Left lung (tissue), 10 donors: Measurements from ENCODE around the gene EML2. TPM values are rescaled to one million over a fixed set of nuclear protein-coding genes. Genes with fewer than 3 reads are reported as not detected.

Experiments used
- ATAC-seq: fragments of 200-7000 bp; cut with Tn5 transposase; one replicate; pipeline ENCODE4 v1.9.1; 2020; ENCODE audit warnings: moderate library complexity
- DNase-seq, 4 donors: peaks; one replicate each; pipeline ENCODE4 v3.0.0-alpha.2; 2013 to 2020
- H3K27ac ChIP-seq, 2 donors: fragments of 200-600 bp; sonication (generic) in 1 of 2; one replicate each; pipeline versions ENCODE4 v1.5.0 to v1.8.0; 2020 to 2021
- H3K27me3 ChIP-seq, 2 donors: fragments of 200-600 bp; sonication (generic) in 1 of 2; one replicate each; pipeline versions ENCODE4 v1.5.0 to v1.8.0; 2020 to 2021
- H3K36me3 ChIP-seq, 2 donors: fragments of 200-600 bp; sonication (generic) in 1 of 2; one replicate each; pipeline versions ENCODE4 v1.5.0 to v1.8.0; 2020 to 2021
- H3K4me1 ChIP-seq, 2 donors: fragments of 200-600 bp; one replicate each; pipeline ENCODE4 v1.8.0; 2021
- H3K4me3 ChIP-seq, 2 donors: fragments of 200-600 bp; sonication (generic) in 1 of 2; one replicate each; pipeline versions ENCODE4 v1.5.0 to v1.8.0; 2020 to 2021; ENCODE audit warnings: mild to moderate bottlenecking in 1 of 2
- H3K9me3 ChIP-seq, 2 donors: fragments of 200-600 bp; sonication (generic) in 1 of 2; one replicate each; pipeline versions ENCODE4 v1.5.0 to v1.8.0; 2020 to 2021
- intact Hi-C, 2 donors: fragments of 100-400 bp; cut with DNase I; formaldehyde crosslinking; loops; one replicate each; pipeline versions ENCODE4 v1.11.2 to v1.14.2; 2022
- polyA plus RNA-seq, 6 donors: library from polyadenylated mRNA; unstranded; fragments of 120-200 nt; gene quantifications; one replicate each; pipeline ENCODE4 v1.2.1, GENCODE V29; 2013; ENCODE audit not compliant: insufficient read length in 6 of 6
- total RNA-seq, 2 donors: library from RNA; stranded (reverse); fragmentation: NEBNext Ultra II Directional; extraction: Animal tissue kit (Norgen Biotek cat#: 25700); gene quantifications; one replicate each; pipeline ENCODE4 v1.2.1, GENCODE V29; 2021
- TF ChIP-seq, protein P1 (sequence below), 2 donors: fragments of 200-600 bp; sonication (generic) in 1 of 2; IDR thresholded peaks; one replicate each; pipeline versions ENCODE4 v1.5.0 to v1.8.0; 2021; ENCODE audit warnings: antibody characterized with exemption in 2 of 2
- donor health status: DM: no; HTN: yes; CAD: no.
- donor health status: DM: no; HTN: no; CAD: no.

The EML2 gene
- total and polyA plus RNA-seq, 8 donors = 21.8 to 76.4 (median 29.3) TPM

DNA sequence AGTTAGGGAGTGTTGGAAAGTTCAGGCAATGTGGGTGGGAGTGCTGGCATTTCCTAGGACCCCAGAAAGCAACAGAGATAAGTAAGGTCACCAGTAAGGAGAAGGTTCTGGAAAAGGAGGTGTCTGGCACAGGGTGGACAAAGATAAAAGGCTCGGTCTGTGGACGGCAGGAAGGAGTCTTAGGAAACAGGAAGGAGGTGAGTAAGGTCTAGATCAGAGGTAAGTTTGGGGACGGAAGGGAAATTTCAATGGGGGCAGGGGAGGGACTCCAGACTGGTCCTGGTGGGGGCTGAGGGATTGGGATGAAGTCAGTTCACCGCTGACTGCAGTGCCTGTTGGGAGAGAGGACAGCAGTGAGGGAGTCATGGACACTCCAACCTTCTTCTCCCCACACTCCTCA, 46.8 kb downstream of the EML2 start:
- no peak for DNase-seq
- H3K9me3 ChIP-seq = no peaks in the 10 kb centered on the region
- peaks cover under 1 to 65% of the 10 kb centered on the region in 2 donors for H3K27me3 ChIP-seq
- intact Hi-C loops = no loop called here
- TF ChIP-seq, protein P1, sequence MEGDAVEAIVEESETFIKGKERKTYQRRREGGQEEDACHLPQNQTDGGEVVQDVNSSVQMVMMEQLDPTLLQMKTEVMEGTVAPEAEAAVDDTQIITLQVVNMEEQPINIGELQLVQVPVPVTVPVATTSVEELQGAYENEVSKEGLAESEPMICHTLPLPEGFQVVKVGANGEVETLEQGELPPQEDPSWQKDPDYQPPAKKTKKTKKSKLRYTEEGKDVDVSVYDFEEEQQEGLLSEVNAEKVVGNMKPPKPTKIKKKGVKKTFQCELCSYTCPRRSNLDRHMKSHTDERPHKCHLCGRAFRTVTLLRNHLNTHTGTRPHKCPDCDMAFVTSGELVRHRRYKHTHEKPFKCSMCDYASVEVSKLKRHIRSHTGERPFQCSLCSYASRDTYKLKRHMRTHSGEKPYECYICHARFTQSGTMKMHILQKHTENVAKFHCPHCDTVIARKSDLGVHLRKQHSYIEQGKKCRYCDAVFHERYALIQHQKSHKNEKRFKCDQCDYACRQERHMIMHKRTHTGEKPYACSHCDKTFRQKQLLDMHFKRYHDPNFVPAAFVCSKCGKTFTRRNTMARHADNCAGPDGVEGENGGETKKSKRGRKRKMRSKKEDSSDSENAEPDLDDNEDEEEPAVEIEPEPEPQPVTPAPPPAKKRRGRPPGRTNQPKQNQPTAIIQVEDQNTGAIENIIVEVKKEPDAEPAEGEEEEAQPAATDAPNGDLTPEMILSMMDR (IDR thresholded peaks at IDR 0.05) = no peak
- no peak for ATAC-seq
- H3K27ac ChIP-seq = peak overlapping the region in 1 of 2 donors; percentile 70
- peaks cover 0 to 11% of the 10 kb centered on the region in 2 donors for H3K36me3 ChIP-seq
- no peak overlapping the region for H3K4me3 ChIP-seq
- H3K4me1 ChIP-seq = peaks cover 0 to 41% of the 10 kb centered on the region in 2 donors

DNA sequence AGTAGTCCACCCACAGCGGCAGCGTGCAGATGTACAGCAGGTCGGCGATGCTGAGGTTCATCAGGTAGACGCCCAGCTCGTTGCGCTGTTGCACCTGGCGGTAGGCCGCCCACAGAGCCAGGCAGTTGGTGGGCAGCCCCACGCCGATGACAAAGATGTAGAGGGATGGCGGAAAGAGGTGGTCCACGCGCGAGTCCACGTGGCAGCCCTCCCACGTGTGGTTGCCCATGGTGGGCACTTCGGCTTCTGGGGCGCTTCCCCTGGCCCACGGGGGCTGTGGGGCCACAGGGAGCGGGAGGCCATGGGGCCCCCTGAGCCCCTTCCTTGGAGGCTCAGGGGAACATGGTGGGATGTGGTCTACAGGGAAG, 47.6 kb downstream of the EML2 start:
- ATAC-seq = no peak
- H3K27me3 ChIP-seq = peaks cover 0 to 57% of the 10 kb centered on the region in 2 donors
- intact Hi-C loops = no loop called here
- peaks cover 0 to 36% of the 10 kb centered on the region in 2 donors for H3K4me1 ChIP-seq
- H3K9me3 ChIP-seq = no peaks in the 10 kb centered on the region
- peak overlapping the region in 1 of 2 donors; percentile 70 for H3K27ac ChIP-seq
- TF ChIP-seq, protein P1 (IDR thresholded peaks at IDR 0.05) = no peak
- H3K36me3 ChIP-seq = peaks cover 0 to 11% of the 10 kb centered on the region in 2 donors
- DNase-seq = no peak
- no peak overlapping the region for H3K4me3 ChIP-seq

DNA sequence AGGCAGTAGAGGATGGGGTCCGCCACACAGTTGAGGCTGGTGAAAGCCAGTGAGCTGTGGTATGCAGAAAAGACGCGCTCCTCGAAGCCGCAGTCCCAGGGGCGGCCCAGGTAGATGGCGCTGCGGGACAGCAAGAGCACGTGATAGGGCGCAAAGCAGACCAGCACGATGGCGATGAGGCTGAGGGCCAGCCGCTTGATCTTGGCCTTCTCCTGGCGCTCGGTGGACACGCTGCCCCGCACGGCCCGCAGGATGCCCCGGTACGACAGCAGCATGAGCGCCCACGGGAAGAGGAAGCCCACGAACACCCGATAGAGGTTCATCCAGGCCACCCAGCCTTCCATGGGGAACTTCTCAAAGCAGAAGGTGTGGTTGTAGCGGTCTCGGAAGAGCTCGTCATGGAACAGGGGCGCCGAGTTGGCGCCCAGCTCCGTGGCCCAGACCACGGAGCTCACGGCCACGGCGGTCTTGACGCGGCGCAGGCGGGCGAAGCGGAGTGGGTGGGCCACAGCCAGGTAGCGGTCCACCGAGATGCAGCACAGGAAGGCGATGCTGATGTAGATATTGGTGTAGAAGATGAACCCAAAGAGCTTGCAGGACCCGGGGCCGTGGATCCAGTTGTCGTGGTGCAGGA, 48.1 kb downstream of the EML2 start:
- Histone ChIP-seq H3K4me3 (no peak overlapping the region), H3K27me3 (peaks cover 0 to 52% of the 10 kb centered on the region in 2 donors), H3K36me3 (peaks cover 0 to 11% of the 10 kb centered on the region in 2 donors), H3K4me1 (peaks cover 0 to 34% of the 10 kb centered on the region in 2 donors), H3K9me3 (no peaks in the 10 kb centered on the region), H3K27ac (no peak overlapping the region)
- DNase-seq = peak in 3 of 4 donors; percentile 51 to 87 (median 53)
- intact Hi-C loops = no loop called here
- peak; percentile 86 for ATAC-seq
- TF ChIP-seq, protein P1 (IDR thresholded peaks at IDR 0.05) = peak in 1 of 2 donors; percentile 19

DNA sequence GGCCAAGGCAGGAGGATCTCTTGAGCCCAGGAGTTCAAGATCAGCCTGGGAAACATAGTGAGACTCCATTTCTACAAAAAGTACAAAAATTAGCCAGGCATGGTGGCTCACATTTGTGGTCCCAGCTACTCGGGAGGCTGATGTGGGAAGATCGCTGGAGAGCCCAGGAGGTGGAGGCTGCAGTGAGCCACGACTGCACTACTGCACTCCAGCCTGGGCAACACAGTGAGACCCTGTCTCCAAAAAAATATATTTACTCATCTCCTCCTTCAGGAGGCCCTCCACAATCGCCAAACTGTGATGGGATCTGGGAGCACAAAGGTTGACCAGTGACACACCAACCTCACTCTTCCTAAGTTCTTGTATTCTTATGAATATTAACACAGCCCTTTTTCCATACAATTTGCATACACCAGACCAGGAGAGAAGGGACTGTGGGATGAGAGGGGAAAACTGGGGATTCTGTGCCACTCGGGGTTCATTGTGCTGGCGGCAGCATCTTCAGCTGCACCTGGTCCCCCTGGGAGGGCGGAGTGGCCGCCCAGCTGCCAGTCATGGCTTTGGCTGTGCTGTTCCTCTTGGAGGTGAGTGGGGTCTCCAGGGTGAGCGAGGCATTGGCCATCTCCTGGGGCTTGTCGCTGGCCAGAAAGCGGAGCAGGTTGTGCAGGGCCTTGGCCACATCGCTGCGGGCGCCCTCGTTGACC, 48.7 kb downstream of the EML2 start:
- DNase-seq (no peak), ATAC-seq (no peak)
- Histone ChIP-seq H3K4me3 (no peak overlapping the region), H3K36me3 (peaks cover 0 to 11% of the 10 kb centered on the region in 2 donors), H3K4me1 (peaks cover 0 to 37% of the 10 kb centered on the region in 2 donors), H3K9me3 (no peaks in the 10 kb centered on the region), H3K27me3 (peaks cover 0 to 45% of the 10 kb centered on the region in 2 donors), H3K27ac (no peak overlapping the region)
- TF ChIP-seq, protein P1 (IDR thresholded peaks at IDR 0.05) = no peak
- intact Hi-C loops = no loop called here

DNA sequence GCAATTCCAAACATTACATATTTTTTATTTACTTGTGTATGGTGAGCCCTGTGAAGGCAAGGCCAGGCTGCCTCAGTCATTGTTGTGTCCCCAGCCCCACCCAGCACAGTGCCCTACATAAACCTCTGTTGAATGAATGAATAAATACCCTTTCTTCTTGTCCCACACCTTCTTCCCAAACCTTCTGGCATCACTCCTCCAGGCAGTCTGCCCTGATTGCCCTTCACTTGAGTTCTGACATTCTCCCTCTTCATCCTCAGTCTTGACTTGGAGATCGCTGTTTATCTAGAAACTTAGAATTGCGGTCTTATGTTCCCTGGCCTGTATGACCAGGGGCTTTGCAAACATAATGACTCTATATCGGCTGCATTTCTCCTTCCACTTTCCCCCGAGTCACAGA, 49.4 kb downstream of the EML2 start:
- H3K36me3 ChIP-seq = peaks cover 0 to 11% of the 10 kb centered on the region in 2 donors
- H3K27ac ChIP-seq = no peak overlapping the region
- intact Hi-C loops = no loop called here
- H3K4me1 ChIP-seq = peaks cover 0 to 42% of the 10 kb centered on the region in 2 donors
- ATAC-seq = no peak
- peaks cover 0 to 39% of the 10 kb centered on the region in 2 donors for H3K27me3 ChIP-seq
- no peak for DNase-seq
- no peak overlapping the region for H3K4me3 ChIP-seq
- TF ChIP-seq, protein P1 (IDR thresholded peaks at IDR 0.05) = no peak
- H3K9me3 ChIP-seq = no peaks in the 10 kb centered on the region
